Right ventricle myocardium superior (tissue), 1 donor: ENCODE results near the gene PIN1. TPM values are rescaled to one million over a fixed set of nuclear protein-coding genes. Genes with fewer than 3 reads are reported as not detected.

Experiments
- ATAC-seq: fragments of 200-7000 bp; cut with Tn5 transposase; one replicate; pipeline ENCODE4 v1.9.1; 2020; ENCODE audit warnings: mild to moderate bottlenecking; ENCODE audit not compliant: poor library complexity
- DNase-seq: peaks from one replicate; pipeline ENCODE4 v3.0.0-alpha.2; 2020
- intact Hi-C: fragments of 100-400 bp; cut with DNase I; formaldehyde crosslinking; loops from one replicate; pipeline ENCODE4 v1.11.2; 2022
- total RNA-seq: library from RNA; stranded (reverse); fragmentation: NEBNext Ultra II Directional; extraction: Animal tissue kit (Norgen Biotek cat#: 25700); gene quantifications from one replicate; pipeline ENCODE4 v1.2.1, GENCODE V29; 2021
- donor health status: DM: no; HTN: yes; CAD: no; lungs with severe emphysema.

PIN1 gene
- total RNA-seq, 1 donor from 2014 or later: 92.5 TPM

DNA sequence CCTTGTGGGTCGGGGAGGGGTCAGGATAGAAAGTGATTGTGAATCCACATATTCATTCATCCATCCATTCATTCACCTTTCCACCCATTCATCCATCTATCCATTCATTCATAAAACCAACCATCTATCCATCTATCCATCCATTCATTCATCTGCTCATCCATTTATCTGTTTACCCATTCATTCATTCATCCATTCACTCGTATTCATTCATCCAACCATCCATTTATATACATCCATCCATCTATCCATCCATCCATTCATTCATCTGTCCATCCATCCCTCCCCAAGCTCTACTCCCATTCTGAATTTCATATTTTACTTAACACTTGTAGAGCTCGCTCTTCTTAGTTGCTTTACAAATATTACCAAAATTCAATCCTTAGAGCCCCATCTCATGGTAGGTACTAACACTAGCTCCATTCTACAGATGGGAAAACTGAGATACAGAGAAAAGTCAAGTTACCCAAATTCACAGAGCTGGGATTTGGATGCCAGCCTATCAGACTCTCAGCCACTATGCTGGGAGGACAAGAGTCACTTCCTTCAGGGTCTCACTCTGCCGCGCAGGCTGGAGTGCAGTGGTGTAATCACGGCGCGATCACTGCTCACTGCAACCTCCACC is 37.6 kb downstream of the PIN1 start:
- ATAC-seq (no peak), DNase-seq (no peak)
- intact Hi-C loops: no loop called here

DNA sequence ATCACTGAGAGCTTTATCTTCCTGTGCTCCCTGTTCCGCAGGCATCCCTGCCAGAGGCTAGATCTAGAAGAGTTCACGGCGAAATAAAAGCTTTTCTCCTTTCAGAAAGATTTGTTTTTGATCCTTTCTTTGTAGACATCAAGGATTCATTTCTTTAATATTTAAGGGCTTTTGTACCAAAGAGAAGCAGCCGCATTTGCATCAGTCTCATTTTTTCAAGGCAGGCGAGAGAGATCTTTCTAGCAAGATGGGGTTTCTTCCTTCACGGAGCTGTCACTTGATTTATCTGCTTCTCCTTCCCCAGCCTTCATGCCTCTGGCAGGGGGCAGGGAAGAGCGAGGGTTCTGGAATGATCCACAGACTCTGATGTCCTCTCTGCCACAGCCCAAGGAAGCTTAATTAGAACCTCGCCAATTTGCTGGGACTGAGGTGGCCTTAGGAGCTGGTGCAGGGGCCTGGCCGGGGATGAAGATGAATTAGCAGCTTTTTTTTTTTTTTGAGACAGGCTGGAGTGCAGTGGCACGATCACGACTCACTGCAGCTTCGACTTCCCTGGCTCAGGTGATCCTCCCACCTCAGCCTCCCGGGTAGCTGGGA is 40.0 kb downstream of the PIN1 start:
- ATAC-seq: no peak
- intact Hi-C loops: no loop called here
- no peak for DNase-seq

DNA sequence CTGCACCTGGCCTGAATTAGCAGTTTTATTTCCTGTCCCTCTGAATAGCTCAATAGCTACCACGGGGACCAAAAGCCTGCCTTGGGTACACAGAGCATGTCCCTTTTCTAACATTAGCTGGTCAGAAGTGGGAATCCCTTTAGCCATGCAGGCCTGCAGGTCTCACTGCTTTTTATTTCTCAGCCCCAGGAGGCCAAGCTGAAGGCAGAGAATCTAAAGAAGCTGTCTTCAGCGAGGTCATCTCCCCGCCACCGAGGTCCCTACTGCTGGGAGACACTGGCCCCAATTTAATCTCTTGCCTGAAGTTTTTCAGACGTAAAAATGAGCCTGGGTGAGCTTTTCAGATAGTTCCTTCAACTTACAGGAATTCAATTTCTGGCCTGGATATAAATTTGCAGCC is 40.7 kb downstream of the PIN1 start:
- ATAC-seq: no peak
- intact Hi-C loops: no loop called here
- DNase-seq: no peak

DNA sequence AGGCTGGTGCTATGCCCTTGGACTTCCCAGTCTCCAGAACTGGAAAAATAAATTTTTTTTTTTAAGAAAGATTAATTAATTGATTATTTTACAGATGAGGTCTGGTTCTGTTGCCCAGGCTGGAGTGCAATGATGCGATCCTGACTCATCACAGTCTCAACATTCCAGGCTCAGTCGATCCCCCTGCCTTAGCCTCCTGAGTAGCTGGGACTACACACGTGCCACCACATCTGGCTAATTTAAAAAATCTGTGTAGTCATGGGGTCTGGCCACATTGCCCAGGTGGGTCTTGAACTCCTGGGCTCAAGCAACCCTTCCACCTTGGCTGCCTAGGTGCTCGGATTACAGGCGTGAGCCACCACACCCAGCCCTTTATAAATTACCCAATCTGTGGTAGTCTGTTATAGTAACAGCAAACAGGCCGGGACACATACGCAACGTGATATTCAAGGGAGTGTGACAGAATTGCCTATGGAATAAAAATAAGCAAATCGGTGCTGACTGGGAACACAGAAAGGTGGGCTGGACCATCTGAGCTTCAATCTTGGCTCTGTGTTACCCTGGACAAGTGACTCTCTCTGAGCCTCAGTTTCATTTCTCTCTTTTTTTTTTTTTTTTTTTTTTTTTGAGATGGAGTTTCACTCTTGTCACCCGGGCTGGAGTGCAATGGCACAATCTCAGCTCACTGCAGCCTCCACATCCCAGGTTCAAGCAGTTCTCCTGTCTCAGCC is 42.8 kb downstream of the PIN1 start:
- ATAC-seq (no peak), DNase-seq (no peak)
- intact Hi-C loops: no loop called here

DNA sequence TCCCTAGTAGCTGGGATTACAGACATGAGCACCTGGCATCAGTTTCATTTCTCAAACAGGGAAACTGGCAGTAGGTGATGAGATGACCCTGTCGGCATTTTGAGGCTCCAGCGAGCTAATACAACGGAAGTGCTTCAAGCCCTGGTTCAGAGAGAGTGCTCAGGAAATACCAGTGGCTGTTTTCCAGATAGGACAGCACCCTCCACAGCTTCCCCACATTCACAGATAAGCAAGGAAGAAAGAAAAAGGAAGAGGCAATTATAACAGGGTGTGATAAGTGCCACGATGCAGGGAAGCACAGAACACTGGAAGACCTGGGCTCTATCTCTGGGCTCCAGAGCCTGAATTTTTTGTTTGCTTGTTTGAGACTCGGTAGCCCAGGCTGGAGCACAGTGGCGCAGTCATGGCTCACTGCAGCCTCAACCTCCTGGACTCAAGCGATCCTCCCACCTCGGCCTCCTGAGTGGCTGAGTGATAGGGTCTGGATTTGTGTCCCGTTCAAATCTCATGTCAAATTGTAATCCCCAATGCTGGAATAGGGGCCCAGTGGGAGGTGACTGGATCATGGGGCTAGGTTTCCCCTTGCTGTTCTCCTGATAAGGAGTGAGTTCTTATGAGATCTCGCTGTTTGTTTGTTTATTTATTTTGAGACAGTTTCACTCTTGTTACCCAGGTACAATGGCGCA is 43.5 kb downstream of the PIN1 start:
- ATAC-seq (no peak), DNase-seq (no peak)
- intact Hi-C loops: no loop called here

DNA sequence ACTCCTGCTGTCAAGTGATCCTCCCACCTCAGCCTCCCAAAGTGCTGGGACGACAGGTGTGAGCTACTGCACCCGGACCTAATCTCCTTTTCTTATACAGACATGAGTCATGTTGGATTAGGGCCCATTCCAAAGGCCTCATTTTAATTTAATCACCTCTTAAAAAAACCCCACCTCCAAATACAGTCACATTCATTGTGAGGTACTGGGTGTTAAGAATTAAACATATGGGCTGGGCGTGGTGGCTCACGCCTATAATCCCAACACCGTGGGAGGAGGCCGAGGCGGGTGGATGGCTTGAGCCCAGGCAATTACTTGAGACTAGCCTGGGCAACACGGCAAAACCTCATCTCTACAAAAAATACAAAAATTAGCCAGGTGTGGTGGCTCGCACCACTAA is 46.6 kb downstream of the PIN1 start:
- no peak for ATAC-seq
- DNase-seq: no peak
- intact Hi-C loops: no loop called here

DNA sequence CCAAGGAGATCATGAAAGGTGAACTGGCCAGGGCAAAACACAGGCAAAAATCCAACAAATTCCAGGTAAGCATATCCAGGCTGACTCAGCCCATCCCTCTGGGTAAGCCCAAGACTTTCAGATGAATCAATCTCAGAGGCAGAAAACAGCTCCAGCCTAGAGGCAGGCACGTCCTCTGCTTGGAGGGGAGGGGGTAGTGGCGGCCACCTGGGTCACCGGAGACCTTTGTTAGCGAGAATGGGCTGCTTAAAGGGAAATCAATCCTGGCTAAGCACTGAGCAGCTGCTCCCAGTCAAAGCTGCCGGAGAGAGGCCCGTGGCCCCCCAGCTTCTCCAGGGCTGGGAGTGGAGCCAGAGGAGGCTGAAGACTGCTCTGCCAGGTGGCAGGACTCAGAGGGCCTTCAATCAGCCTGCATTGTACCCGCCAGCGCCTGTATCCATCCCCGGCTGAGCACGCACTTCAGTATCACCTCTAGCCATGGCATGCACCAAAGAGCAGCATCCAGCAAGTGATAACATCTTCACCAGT is 48.2 kb downstream of the PIN1 start:
- DNase-seq: no peak
- intact Hi-C loops: no loop called here
- ATAC-seq: no peak

DNA sequence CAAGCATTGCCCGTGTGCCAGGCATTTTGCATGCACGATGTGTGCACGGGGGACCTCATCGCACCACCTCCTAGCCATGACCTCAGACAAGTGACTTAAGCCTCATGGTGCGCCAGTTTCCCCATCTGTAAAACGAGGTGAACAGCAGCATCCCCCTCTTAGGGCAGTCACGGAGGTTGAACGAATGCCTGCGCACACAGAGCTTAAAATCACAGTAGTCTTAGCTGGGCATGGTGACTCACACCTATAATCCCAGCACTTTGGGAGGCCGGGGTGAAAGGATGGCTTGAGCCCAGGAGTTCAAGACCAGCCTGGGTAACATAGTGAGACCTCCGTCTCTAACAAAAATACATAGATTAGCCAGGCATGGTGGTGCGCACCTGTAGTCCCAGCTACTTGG is 48.6 kb downstream of the PIN1 start:
- intact Hi-C loops: no loop called here
- no peak for DNase-seq

DNA sequence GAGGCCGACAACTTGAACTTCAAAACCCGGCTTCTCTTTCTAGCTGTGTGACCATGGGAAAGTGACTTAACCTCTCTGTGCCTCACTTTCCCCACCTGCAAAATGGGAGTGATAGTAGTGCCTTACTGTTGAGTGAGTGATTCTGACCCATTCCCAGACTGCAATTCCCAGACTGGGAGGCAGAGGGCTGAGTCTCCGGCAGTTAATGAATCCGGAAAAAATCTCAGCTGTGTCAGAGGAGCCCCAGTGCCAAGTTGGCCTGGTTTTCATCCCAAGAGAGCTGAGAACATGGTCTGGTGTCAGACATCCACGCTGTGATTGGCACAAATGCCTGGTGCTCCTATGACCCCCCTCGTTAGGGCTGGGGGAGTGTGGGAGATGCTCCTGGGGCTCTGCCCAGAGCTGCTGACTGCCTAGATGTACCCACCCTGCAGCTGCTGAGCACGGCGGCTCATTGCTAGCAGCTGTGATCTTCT is 50.0 kb downstream of the PIN1 start:
- intact Hi-C loops: no loop called here
- ATAC-seq: peak; percentile 53
- DNase-seq: peak; percentile 71

More for the DNA sequence above, 48.6 kb downstream of the PIN1 start:
- no peak for ATAC-seq

DNA sequence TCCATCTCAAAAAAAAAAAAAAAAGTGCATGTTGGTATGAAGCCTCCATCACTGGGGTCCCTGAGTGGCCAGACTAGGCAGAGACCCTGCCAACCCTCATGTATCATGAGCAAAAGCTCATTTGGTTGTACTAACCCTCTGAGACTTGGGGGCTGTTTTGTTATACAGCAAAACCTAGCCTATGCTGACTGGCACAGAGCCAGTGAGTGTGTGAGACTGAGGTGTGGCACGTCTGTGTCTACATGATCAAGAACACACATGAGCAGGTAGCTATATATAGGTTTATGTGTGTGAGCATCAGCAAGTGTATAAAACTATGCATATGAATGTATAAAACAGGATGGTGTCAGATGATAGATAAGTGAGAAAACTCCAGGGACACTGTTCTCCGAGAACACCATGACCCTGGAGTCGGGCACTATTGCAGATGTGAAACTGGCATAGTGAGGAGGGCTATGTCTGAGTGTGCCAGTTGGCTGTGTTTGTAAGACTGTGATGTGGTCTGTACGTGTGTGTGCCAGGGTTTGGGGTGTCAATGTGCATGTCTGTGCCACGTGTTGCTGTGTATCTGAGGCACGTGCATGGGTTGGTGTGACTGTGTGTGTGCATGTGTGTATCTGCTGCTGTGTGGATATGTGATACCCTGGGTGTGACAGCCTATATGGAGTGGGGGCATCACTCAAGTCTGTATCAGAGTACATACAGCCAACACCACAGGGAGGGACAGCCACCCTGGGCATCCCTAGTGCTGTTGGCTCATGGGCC is 56.7 kb downstream of the PIN1 start:
- intact Hi-C loops: no loop called here
- DNase-seq: no peak
- ATAC-seq: no peak

Other genes starting within 250 kb of the PIN1 start
- 18.5 TPM for gene ZNF561, start 214.1 kb upstream of the PIN1 start, total RNA-seq
- gene ZNF562, start 160.2 kb upstream of the PIN1 start, total RNA-seq: 22.5 TPM
- gene ZNF846, start 66.6 kb upstream of the PIN1 start, total RNA-seq: 9.1 TPM
- 10.0 TPM for gene FBXL12, start 16.2 kb upstream of the PIN1 start, total RNA-seq
- gene UBL5, start 7.4 kb upstream of the PIN1 start, total RNA-seq: 595 TPM
- 2.2 TPM for gene OLFM2, start 101.2 kb downstream of the PIN1 start, total RNA-seq
- 10.1 TPM for gene COL5A3, start 175.2 kb downstream of the PIN1 start, total RNA-seq
- not detected for gene RDH8, start 178.2 kb downstream of the PIN1 start, total RNA-seq